H9 (cell line): Measurements from ENCODE around the gene AP1S1. TPM values are rescaled to one million over a fixed set of nuclear protein-coding genes. Genes with fewer than 3 reads are reported as not detected.

Experiments
- DNase-seq: peaks from one replicate; pipeline ENCODE4 v3.0.0-alpha.2; 2017
- H2AFZ ChIP-seq: one replicate; pipeline ENCODE4 v1.6.1; 2013; ENCODE audit warnings: mild to moderate bottlenecking, low read length, control low read depth, moderate library complexity
- H2AK5ac ChIP-seq: 2 replicates; pipeline ENCODE4 v1.6.1; 2013; ENCODE audit warnings: low read length, control low read depth, mixed read lengths; ENCODE audit not compliant: insufficient read length
- H2BK120ac ChIP-seq: one replicate; pipeline ENCODE4 v1.6.1; 2013; ENCODE audit warnings: low read depth, mild to moderate bottlenecking, low read length, control low read depth, inconsistent platforms; ENCODE audit not compliant: poor library complexity, severe bottlenecking
- H2BK12ac ChIP-seq: 2 replicates; pipeline ENCODE4 v1.6.1; 2013; ENCODE audit warnings: low read length, control low read depth, mixed read lengths, low read depth; ENCODE audit not compliant: insufficient read length
- H2BK15ac ChIP-seq: 2 replicates; pipeline ENCODE4 v1.6.1; 2013; ENCODE audit warnings: low read depth, low read length, control low read depth
- H2BK20ac ChIP-seq: one replicate; pipeline ENCODE4 v1.6.1; 2013; ENCODE audit warnings: low read depth, mild to moderate bottlenecking, low read length, control low read depth, inconsistent platforms; ENCODE audit not compliant: poor library complexity, severe bottlenecking
- H2BK5ac ChIP-seq: 2 replicates; pipeline ENCODE4 v1.6.1; 2013; ENCODE audit warnings: low read length, control low read depth, mixed read lengths; ENCODE audit not compliant: insufficient read length
- H3K14ac ChIP-seq: 2 replicates; pipeline ENCODE4 v1.6.1; 2013; ENCODE audit warnings: low read length, control low read depth; ENCODE audit not compliant: insufficient read depth
- H3K18ac ChIP-seq: 2 replicates; pipeline ENCODE4 v1.6.1; 2013; ENCODE audit warnings: low read depth, mild to moderate bottlenecking, mixed read lengths, low read length, control low read depth; ENCODE audit not compliant: insufficient read length
- H3K23ac ChIP-seq: 2 replicates; pipeline ENCODE4 v1.6.1; 2013; ENCODE audit warnings: low read length, control low read depth, mixed read lengths, low read depth; ENCODE audit not compliant: insufficient read length
- H3K23me2 ChIP-seq: 2 replicates; pipeline ENCODE4 v1.6.1; 2013; ENCODE audit warnings: low read depth, mild to moderate bottlenecking, mixed read lengths, low read length, control low read depth; ENCODE audit not compliant: insufficient read length, poor library complexity, severe bottlenecking
- H3K27ac ChIP-seq: 2 replicates; pipeline ENCODE4 v1.5.1; 2013; ENCODE audit warnings: low read length, control low read depth, mixed read lengths, low read depth; ENCODE audit not compliant: insufficient read length
- H3K27me3 ChIP-seq: 2 replicates; pipeline ENCODE4 v1.6.1; 2013; ENCODE audit warnings: low read length, control low read depth, inconsistent platforms; ENCODE audit not compliant: insufficient read depth
- H3K4ac ChIP-seq: 2 replicates; pipeline ENCODE4 v1.6.1; 2013; ENCODE audit warnings: low read depth, mild to moderate bottlenecking, control low read depth, inconsistent platforms, low read length, moderate library complexity
- H3K4me1 ChIP-seq: 2 replicates; pipeline ENCODE4 v1.6.1; 2013; ENCODE audit warnings: low read length, control low read depth, inconsistent platforms; ENCODE audit not compliant: insufficient read depth
- H3K4me2 ChIP-seq: 2 replicates; pipeline ENCODE4 v1.6.1; 2013; ENCODE audit warnings: low read length, control low read depth, mixed read lengths; ENCODE audit not compliant: insufficient read length, insufficient read depth
- H3K56ac ChIP-seq: 2 replicates; pipeline ENCODE4 v1.6.1; 2013; ENCODE audit warnings: low read depth, mild to moderate bottlenecking, mixed read lengths, low read length, control low read depth; ENCODE audit not compliant: insufficient read length
- H3K79me1 ChIP-seq: 2 replicates; pipeline ENCODE4 v1.6.1; 2013; ENCODE audit warnings: low read depth, mild to moderate bottlenecking, moderate library complexity, low read length, control low read depth, inconsistent platforms; ENCODE audit not compliant: insufficient read depth, poor library complexity, severe bottlenecking
- H3K79me2 ChIP-seq: 2 replicates; pipeline ENCODE4 v1.6.1; 2013; ENCODE audit warnings: low read length, control low read depth, inconsistent platforms; ENCODE audit not compliant: insufficient read depth
- H3K9ac ChIP-seq: 2 replicates; pipeline ENCODE4 v1.6.1; 2013; ENCODE audit warnings: low read length, control low read depth, mixed read lengths; ENCODE audit not compliant: insufficient read length; ENCODE audit errors: extremely low read depth
- H3K9me3 ChIP-seq: one replicate; pipeline ENCODE4 v1.6.1; 2013; ENCODE audit warnings: low read depth, low read length, inconsistent platforms; ENCODE audit not compliant: control insufficient read depth
- H3T11ph ChIP-seq: one replicate; pipeline ENCODE4 v1.6.1; 2013; ENCODE audit warnings: mild to moderate bottlenecking, low read length, control low read depth, inconsistent platforms
- H4K20me1 ChIP-seq: one replicate; pipeline ENCODE4 v1.6.1; 2013; ENCODE audit not compliant: control insufficient read depth, insufficient read length, insufficient read depth
- H4K5ac ChIP-seq: 2 replicates; pipeline ENCODE4 v1.6.1; 2013; ENCODE audit warnings: low read depth, mild to moderate bottlenecking, mixed read lengths, low read length, control low read depth; ENCODE audit not compliant: insufficient read length
- H4K8ac ChIP-seq: replicated peaks from 2 replicates; pipeline ENCODE4 v1.6.1; 2013; ENCODE audit warnings: low read length, control low read depth, mixed read lengths, low read depth; ENCODE audit not compliant: insufficient read length
- H4K91ac ChIP-seq: 2 replicates; pipeline ENCODE4 v1.6.1; 2013; ENCODE audit warnings: low read depth, mild to moderate bottlenecking, moderate library complexity, mixed read lengths, low read length, control low read depth; ENCODE audit not compliant: insufficient read length
- H3K27ac Mint-ChIP-seq, 3 experiments: 2 replicates in 2 of 3; 3 replicates in 1 of 3; pipeline ENCODE4 v1.8.0; 2020 to 2021; ENCODE audit warnings: mixed read lengths in 3 of 3, mild to moderate bottlenecking in 1 of 3, moderate library complexity in 1 of 3
- H3K27me3 Mint-ChIP-seq: 2 replicates; pipeline ENCODE4 v1.8.0; 2021; ENCODE audit warnings: low read depth, mild to moderate bottlenecking, moderate library complexity, mixed read lengths
- H3K36me3 Mint-ChIP-seq, 3 experiments: 2 replicates in 2 of 3; 3 replicates in 1 of 3; pipeline ENCODE4 v1.8.0; 2020 to 2021; ENCODE audit warnings: low read depth in 3 of 3, mixed read lengths in 3 of 3; ENCODE audit not compliant: insufficient read depth in 1 of 3
- H3K4me1 Mint-ChIP-seq, 2 experiments: 2 replicates each; pipeline ENCODE4 v1.8.0; 2020; ENCODE audit warnings: mixed read lengths in 2 of 2
- H3K4me3 Mint-ChIP-seq, 2 experiments: 2 replicates in 1 of 2; 3 replicates in 1 of 2; pipeline ENCODE4 v1.8.0; 2020 to 2021; ENCODE audit warnings: mild to moderate bottlenecking in 2 of 2, mixed read lengths in 2 of 2, moderate library complexity in 1 of 2
- H3K9me3 Mint-ChIP-seq, 2 experiments: 2 replicates in 1 of 2; 3 replicates in 1 of 2; pipeline ENCODE4 v1.8.0; 2020; ENCODE audit warnings: mild to moderate bottlenecking in 2 of 2, mixed read lengths in 2 of 2, moderate library complexity in 1 of 2
- CTCF ChIP-seq: fragments of 200-600 bp; sonication (generic); conservative IDR thresholded peaks from 3 replicates; pipeline ENCODE4 v1.8.0; 2021; ENCODE audit warnings: antibody characterized with exemption, mild to moderate bottlenecking
- WGBS: extraction: QIAGEN DNeasy Blood & Tissue Kit; methylation state at CpG from one replicate; pipeline ENCODE4 v1.1.7; 2013; ENCODE audit warnings: missing lambda C conversion rate, low lambda C conversion rate, mixed read lengths; ENCODE audit not compliant: insufficient read length; ENCODE audit errors: extremely low coverage; 5-methylcytosine and 5-hydroxymethylcytosine counted together
- total RNA-seq: library from RNA; stranded (reverse); gene quantifications from 2 replicates; pipeline ENCODE4 v1.2.1, GENCODE V29; 2021

AP1S1 gene
- total RNA-seq, 1 experiment from 2014 or later = 65.2 TPM

- H3K79me1 ChIP-seq = no peaks in the 10 kb centered on the region
- TF ChIP-seq CTCF = no peak
- H3K4ac ChIP-seq = no peak overlapping the region
- peaks cover 40% of the 10 kb centered on the region for H3K23me2 ChIP-seq
- H2BK12ac ChIP-seq = no peak overlapping the region
- H3K9me3 ChIP-seq = no peaks in the 10 kb centered on the region
- H3K9ac ChIP-seq = no peak overlapping the region
- DNase-seq = peak; percentile 82
- H2BK120ac ChIP-seq = no peak overlapping the region
- peak overlapping the region; percentile 65 for H3K4me2 ChIP-seq
- no peaks in the 10 kb centered on the region for H3K79me2 ChIP-seq
- no CpG with 5 or more reads among the region's 75 CpGs for WGBS
- H3K4me1 ChIP-seq = peaks cover 16% of the 10 kb centered on the region; the same call in 1 of the 2 replicates
- no peak overlapping the region for H2BK20ac ChIP-seq
- peaks cover 53 to 70% of the 10 kb centered on the region in 2 experiments for H3K4me1 Mint-ChIP-seq
- H3K27me3 Mint-ChIP-seq = peaks cover 44% of the 10 kb centered on the region
- no peaks in the 10 kb centered on the region for H4K20me1 ChIP-seq
- no peaks in the 10 kb centered on the region for H3K9me3 Mint-ChIP-seq
- H4K5ac ChIP-seq = no peak overlapping the region
- H3K4me3 Mint-ChIP-seq = peak overlapping the region; percentile 82 to 87
- H3K23ac ChIP-seq = no peak overlapping the region
- no peak overlapping the region for H3K27ac ChIP-seq
- H3K27me3 ChIP-seq = peaks cover 7% of the 10 kb centered on the region; the same call in 1 of the 2 replicates
- H2BK5ac ChIP-seq = no peak overlapping the region
- H3K27ac Mint-ChIP-seq = no peak overlapping the region
- no peak overlapping the region for H2AK5ac ChIP-seq
- no peak overlapping the region for H2AFZ ChIP-seq
- no peak overlapping the region for H4K91ac ChIP-seq
- no peak overlapping the region for H3K18ac ChIP-seq
- no peak overlapping the region for H3T11ph ChIP-seq
- no peak overlapping the region for H3K14ac ChIP-seq
- no peak overlapping the region for H2BK15ac ChIP-seq
- peaks cover 0 to 7% (median 4%) of the 10 kb centered on the region in 3 experiments; a peak in 3 of 7 replicates for H3K36me3 Mint-ChIP-seq
- H4K8ac ChIP-seq = no peak overlapping the region
- no peak overlapping the region for H3K56ac ChIP-seq
Measured at GRCh38 chr7:101164071-101164840, 10.0 kb downstream of the AP1S1 start.
